Kasumi-1 (cell line): Measurements from ENCODE around the gene FAM187B.
"Not testable (repeated sequence)": the region's sequence is repeated elsewhere in the genome, so short reads cannot be mapped to it uniquely, and the experiment has no call there.

Experiments used
- DNase-seq, 2 experiments: peaks; one replicate each; lab custom pipeline; 2025; lab: John Stamatoyannopoulos, UW

The FAM187B gene

GRCh38 chr19:35262101-35262761, 33.7 kb upstream of the FAM187B start:
- no peak for DNase-seq

DNA sequence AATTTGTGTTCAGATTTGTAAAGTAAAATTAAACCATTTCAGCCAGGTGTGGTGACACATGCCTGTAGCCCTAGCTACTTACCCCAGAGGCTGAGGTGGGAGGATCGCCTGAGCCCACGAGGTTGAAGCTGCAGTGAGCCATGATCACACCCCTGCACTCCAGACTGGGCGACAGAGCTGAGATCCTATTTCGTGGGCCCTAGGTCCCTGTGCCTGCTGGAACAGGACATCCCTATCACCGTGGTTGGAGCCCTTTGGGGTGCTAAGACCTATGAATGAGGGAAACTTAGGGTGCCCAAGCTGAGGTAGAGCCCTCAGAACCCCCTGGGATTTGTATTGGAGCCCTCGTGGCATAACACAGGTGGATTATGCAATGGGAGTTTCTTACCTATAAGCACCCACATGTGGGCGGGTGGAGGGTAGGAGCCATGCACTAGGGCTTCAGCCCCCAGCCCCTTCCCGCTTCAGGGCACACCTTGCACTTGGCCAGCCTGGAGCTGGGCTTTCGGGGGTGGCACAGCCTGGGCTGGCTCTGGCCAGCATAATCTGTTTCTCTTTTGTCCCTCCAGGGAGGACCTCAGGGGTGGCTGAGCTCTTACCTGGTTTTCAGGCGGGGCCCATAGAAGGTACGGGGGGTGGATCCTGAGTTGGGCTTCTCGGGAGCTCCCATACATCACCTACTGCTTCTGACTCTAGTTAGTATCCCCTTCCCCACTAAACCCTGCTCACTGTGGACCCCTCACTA, 33.0 kb upstream of the FAM187B start:
- no peak for DNase-seq

GRCh38 chr19:35260694-35261304, 32.3 kb upstream of the FAM187B start:
- no peak for DNase-seq

- DNase-seq = no peak
Measured at GRCh38 chr19:35257113-35257461, 28.5 kb upstream of the FAM187B start.

DNA sequence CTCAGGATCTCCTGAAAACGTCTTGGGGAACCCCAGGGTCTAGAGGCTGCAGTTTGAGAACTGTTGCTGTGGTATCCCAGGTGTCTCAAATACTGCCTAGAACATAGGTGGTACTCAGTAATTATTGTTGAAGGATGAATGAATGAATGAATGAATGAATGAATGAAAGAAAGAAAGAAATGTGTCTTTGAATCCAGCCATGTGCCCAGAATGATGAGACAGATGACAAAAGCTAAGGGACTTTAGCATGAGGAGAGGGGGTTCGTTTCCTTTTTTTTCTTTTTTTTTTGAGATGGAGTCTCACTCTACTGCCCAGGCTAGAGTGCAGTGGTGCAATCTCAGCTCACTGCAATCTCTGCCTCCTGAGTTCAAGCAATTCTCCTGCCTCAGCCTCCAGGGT, 28.0 kb upstream of the FAM187B start:
- DNase-seq = no peak

DNA sequence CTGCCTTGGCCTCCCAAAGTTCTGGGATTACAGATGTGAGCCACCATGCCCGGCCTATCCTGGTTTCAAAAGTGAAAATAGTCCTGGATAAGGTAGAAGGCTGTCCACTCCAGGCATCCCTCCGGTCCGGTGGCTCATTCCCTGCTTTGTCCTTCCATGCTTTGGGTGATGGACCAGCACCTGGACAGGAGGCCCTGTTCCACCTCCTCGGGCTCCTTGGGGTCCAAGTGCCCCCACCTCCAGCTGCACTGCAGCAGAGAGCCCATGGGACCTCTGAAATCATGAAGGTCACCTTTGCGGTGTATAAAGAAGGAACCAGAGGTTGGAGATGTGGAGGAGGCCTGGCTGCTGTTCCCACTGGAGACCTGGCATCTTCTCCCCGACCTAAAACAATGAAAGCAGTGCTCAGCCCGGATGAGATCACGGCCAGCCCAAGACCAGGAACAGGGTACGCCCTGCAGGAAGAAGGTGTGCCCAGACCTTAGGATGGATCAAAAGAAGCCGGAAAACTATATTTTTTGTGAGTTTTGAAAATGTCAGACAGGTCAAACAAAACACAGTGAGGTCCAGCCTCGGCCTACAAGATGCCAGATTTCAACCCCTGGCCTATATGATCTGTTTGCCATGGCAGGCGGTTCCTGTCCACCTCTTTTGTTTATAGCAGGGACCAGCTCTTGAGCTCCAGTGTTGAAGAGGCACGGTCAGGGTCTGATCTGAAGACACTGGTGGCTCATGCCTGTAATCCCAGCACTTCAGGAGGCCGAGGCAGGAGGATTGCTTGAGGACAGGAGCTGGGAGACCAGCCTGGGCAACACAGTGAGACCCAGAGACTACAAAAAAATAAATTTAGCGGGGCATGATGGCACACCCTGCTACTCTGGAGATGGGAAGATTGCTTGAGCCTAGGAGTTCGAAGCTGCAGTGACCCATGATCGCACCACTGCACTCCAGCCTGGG, 26.1 kb upstream of the FAM187B start:
- DNase-seq = no peak

DNA sequence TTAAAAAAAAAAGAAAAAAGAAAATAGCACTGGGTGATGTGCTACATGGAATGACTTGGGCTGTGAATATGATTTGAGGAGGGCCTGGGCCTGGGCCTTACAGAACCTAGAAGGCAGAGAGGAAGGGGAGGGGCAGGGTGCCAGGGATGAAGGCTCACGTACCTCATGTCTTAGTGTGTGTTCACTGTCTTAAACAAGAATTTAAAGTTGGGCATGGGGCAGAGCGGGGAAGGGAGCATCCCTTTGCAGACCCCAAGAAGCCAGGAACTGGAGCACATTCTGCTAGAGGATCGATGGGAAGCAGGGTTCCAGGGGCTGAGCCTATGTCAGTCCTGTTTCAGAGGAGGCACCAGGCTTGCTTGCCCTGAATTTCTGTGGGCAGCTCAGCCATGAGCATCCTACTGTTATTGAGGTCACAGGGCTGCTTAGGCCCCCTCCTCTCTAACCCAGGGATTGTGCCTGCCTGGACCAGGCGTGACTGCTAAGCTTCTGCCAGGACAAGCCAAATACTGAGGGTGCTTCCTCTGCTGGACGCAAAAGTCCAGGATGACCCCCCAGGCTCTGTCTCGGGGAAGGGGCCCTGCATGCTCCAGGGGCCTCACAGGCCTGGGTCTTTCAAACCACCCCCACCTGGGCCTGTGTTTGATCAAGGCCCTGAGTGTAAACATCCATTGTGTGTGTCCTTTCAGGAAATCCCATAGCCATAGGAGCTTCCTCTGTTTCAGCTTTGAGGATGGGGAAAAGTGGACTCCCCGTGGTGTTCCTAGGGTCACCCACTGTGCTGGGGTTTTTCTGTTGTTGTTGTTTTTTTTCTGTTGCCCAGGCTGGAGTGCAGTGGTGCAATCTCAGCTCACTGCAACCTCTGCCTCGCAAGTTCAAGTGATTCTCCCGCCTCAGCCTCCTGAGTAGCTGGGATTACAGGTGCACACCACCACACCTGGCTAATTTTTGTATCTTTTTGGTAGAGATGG, 25.1 kb upstream of the FAM187B start:
- DNase-seq = no peak

- DNase-seq = no peak
Measured at GRCh38 chr19:35251456-35251855, 22.9 kb upstream of the FAM187B start.

GRCh38 chr19:35249848-35250711, 21.5 kb upstream of the FAM187B start:
- no peak for DNase-seq

DNA sequence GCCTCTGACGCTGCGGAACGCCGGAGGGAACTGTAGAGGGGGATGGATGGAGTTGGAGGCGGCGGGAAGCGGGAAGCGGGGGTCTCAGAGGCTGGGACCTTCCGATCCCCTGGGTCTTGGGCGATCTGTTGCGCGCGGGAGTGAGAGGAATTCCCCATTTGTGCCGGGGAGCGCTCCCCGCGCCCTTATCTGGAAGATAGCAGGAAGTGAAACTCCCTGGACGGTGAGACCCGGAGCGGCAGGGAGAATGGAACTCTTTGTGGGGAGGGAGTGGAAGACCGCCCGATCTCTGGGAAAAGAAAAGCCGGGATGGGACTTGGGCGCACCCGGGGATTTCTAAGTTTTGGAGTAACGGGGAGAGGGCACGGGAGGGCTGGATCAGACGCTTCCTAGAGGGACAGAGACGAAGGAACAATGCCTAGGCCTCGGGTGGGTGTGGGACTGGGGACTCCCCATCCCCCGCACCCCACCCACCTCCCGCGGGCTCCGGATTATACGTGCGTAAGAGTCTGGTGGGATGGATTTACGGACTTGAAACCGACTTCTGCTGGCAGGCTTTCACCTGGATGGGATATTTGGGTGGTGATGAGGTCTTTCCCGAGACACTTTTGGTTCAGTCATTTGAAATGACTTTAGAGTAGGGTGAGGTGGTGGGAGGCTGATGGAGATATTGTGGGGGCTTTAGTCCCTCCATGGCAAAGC, 20.8 kb upstream of the FAM187B start:
- DNase-seq = no peak

- no peak for DNase-seq
Measured at GRCh38 chr19:35248310-35249145, 20.0 kb upstream of the FAM187B start, which contains the start of gene LSR. LSR (plus strand) TSS chr19:35249002; CDS start chr19:35249023, 21 bp downstream.

DNA sequence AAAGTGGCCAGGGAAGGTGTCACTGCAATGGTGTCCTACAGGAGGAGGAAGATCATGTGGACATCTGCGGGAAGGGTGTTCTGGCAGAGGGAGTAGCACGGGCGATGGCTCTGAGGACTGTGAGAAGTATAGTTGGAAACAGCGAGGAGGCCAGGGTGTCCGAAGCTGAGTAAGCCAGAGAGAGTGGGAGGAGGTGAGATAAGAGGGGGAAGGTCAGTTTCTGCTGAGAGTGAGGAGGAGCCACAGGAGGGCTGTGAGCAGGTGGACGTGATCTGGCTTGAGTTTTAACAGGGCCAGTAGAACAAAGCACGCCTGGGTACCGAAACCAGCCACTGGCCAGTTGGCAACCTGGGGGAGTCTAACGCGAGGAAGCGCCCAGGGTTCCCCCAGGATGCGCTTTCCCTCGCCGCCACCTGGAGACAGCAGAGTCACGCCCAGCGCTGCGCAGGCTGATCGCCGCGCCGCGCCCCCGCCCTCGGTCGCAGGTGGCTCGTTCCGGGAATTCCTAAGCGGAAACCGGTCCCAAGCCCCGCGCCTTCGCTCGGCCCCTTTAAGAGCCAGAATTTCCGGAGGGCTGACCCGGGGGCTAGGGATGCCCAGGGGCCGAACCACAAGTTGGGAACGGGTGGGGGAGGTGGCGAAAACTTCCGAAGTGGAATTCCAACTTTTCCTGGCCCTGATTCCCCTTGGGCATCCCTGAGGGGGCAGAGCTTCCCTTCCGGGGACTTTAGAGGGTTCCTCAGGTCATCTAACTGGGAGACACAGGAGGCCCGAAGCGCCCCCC, 19.2 kb upstream of the FAM187B start:
- no peak for DNase-seq

DNA sequence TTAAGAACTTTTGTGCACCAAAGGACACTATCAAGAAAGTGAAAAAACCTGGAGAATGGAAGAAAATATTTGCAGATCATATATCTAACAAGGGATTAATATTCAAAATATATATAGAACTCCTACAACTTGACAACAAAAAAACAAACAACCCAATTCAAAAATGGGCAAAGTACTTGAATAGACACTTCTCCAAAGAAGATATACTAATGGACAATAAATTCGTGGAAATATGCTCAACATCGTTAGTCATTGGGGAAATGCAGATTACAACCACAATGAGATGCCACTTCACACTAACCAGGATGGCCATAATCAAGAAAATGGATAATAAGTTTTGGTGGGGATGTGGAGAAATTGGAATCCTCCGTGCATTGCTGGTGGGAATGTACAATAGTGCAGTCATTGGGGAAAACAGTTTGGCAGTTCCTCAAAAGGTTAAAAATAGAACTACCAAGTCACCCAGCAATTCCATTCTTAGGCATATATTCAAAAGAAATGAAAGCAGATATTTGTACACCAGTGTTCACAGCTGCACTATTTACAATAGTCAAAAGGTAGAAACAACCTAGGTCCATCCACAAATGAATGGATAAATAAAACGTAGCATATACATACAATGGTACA, 18.0 kb upstream of the FAM187B start:
- no peak for DNase-seq

- DNase-seq = no peak
Measured at GRCh38 chr19:35241417-35241816, 12.9 kb upstream of the FAM187B start.

- peak; percentile 54 to 66 for DNase-seq
Measured at GRCh38 chr19:35240327-35240726, 11.8 kb upstream of the FAM187B start.

DNA sequence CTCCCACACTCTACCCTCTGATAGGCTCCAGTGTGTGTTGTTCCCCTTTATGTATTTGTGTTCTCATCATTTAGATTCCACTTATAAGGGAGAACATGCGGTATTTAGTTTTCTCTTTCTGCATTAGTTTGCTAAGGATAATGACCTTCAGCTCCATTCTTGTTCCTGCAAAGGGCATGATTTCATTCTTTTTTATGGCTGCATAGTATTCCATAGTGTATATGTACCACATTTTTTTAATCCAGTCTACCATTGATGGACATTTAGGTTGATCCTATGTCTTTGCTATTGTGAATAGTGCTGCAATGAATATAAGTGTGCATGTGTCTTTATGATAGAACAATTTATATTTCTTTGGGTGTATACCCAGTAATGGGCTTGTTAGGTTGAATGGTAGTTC, 11.1 kb upstream of the FAM187B start:
- DNase-seq = not testable (repeated sequence)
